ENCODE results near the gene SDK1.

The SDK1 gene

DNA sequence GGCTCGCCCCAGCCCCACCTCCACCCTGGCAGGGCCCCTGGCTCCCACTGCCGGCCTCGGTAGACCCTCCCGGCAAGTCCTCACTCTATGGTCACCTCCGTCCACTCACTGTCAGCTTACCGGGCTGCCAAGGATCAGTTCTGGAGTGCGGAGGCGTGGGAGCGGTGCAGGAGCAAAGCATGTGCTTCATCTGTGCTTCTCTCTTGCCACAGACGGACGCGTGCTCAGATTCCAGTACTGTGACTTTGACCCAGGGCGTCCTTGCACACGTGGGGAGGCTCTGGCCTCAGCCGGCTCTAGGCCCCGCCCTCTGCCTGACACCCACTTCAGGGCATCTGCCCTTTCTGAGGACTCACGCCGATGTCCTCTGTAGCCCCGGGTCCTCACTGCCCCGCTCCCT, 833.6 kb downstream of the SDK1 start:
- TF ChIP-seq, protein P1, sequence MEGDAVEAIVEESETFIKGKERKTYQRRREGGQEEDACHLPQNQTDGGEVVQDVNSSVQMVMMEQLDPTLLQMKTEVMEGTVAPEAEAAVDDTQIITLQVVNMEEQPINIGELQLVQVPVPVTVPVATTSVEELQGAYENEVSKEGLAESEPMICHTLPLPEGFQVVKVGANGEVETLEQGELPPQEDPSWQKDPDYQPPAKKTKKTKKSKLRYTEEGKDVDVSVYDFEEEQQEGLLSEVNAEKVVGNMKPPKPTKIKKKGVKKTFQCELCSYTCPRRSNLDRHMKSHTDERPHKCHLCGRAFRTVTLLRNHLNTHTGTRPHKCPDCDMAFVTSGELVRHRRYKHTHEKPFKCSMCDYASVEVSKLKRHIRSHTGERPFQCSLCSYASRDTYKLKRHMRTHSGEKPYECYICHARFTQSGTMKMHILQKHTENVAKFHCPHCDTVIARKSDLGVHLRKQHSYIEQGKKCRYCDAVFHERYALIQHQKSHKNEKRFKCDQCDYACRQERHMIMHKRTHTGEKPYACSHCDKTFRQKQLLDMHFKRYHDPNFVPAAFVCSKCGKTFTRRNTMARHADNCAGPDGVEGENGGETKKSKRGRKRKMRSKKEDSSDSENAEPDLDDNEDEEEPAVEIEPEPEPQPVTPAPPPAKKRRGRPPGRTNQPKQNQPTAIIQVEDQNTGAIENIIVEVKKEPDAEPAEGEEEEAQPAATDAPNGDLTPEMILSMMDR (IDR thresholded peaks at IDR 0.05; ENCODE audit: control insufficient read depth, extremely low read depth, insufficient read depth): no peak
- DNase-seq (ENCODE audit: low read depth): no peak

DNA sequence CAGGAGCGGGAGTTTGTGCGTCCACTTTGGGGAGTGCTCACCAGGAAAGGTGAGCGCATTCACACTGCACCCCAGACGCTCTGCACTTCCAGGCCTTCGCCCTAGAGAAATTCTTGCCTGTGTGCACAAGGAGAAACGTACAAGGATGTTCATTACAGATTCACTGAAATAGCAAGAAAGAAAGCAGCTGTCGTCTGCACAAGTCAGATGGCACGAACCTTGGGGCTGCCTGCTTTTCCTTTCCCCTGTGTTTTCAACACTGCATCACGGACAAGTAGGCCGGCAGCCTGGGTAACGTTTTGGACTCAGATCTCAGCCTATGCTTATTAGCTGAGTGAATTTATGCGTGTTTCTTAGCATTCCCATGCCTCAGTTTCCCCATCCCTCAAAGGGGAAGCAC, 834.2 kb downstream of the SDK1 start:
- DNase-seq (ENCODE audit: low read depth): no peak
- no peak overlapping the region for H3K4me3 ChIP-seq (ENCODE audit: low read depth, low read length)
- TF ChIP-seq, protein P1 (IDR thresholded peaks at IDR 0.05; ENCODE audit: control insufficient read depth, extremely low read depth, insufficient read depth): no peak

More for the DNA sequence above, 833.6 kb downstream of the SDK1 start:
- no peak overlapping the region for H3K4me3 ChIP-seq (ENCODE audit: low read depth, low read length)

DNA sequence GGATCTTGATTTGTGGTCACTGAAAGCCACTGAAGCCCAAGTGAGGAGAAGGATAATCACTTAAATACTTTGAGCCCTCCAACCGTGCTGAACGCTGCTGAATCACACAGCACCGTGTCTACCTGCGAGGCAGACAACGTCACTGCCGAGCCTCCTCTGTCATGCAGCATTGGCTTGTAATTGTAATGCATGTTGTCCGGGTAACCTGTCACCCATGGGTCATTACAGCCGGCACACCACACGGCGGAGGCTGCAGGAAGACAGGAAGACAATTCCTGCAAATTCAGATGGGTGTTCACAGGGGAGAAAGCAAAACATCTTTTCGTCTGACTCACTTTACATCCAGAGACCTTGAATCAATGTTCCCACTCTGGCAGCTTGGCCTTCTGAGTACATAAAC, 835.0 kb downstream of the SDK1 start:
- TF ChIP-seq, protein P1 (IDR thresholded peaks at IDR 0.05; ENCODE audit: control insufficient read depth, extremely low read depth, insufficient read depth): no peak
- DNase-seq (ENCODE audit: low read depth): no peak
- H3K4me3 ChIP-seq (ENCODE audit: low read depth, low read length): no peak overlapping the region

DNA sequence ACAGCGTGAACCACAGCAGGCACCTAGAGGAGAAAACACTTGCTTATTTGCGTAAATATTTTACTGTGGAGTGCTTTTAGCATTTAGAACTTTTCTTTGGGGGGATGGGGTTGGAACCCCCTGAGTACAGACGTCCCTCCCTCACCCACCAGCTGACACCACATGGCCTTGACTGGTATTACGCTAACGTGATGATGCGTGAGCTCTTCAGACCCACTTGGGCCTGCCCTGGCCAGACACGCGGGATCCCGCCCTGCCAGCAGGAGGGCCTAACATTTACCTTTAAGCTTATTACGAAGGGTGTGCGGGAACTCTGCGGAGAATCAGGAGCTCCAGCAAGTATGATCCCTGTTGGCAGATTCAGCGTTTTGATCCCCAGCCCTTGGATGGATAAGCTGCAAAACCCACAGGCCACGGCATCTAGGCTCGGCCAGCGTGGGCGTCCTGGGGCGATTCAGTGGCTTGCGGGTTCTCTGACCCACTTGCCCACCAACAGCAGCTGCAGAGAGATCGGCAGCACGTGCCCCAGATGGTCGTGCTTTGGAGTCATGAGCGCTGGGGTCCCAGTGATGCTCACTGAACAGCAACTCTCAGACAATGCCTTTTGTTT, 835.6 kb downstream of the SDK1 start:
- TF ChIP-seq, protein P1 (IDR thresholded peaks at IDR 0.05; ENCODE audit: control insufficient read depth, extremely low read depth, insufficient read depth): no peak

DNA sequence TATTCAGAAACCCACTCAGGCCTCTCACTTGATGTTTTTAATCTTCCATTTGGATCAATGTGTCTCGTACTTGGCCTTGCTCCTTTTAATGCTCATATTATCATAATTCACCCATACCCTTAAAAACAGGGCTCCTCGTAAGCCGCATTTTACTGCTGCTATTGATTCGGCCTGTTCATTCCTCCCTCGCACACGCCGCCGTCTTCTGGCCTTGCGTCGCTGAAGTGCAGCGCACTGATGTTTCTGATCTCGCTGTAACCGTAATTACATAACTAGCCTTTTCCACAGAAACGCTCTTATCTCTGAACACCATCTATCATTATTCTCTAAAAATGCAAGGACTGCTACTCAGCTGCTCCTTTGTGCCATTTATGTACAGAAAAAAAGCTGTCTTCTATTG, 836.5 kb downstream of the SDK1 start:
- H3K4me3 ChIP-seq (ENCODE audit: low read depth, low read length): no peak overlapping the region
- DNase-seq (ENCODE audit: low read depth): no peak
- TF ChIP-seq, protein P1 (IDR thresholded peaks at IDR 0.05; ENCODE audit: control insufficient read depth, extremely low read depth, insufficient read depth): no peak

More for the DNA sequence above, 835.6 kb downstream of the SDK1 start:
- no peak for DNase-seq (ENCODE audit: low read depth)
- H3K4me3 ChIP-seq (ENCODE audit: low read depth, low read length): no peak overlapping the region

DNA sequence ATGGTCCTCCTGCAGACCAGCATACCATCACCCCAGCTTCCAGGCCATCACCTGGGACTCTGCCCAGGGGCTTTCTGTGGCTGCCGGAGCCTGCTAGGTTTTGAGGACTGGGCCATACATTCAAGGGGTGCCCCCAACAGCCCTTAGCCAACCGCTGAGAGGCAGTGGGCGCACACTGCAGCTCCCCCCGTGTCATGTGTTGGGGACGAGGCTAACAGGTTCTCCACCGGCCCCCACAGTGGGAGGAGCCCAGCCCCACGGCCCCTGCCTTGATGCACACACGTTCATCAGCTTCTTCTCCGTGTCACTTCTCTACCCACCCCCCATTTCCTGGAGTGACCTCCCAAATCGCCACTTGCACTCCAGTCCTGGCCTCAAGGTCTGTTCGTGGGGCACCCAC, 837.8 kb downstream of the SDK1 start:
- TF ChIP-seq, protein P1 (IDR thresholded peaks at IDR 0.05; ENCODE audit: control insufficient read depth, extremely low read depth, insufficient read depth): no peak
- no peak for DNase-seq (ENCODE audit: low read depth)

More for the DNA sequence above, 837.8 kb downstream of the SDK1 start:
- H3K4me3 ChIP-seq (ENCODE audit: low read depth, low read length): no peak overlapping the region
